NCI-H1092 treated with DMSO at 0.1 percent for 48 hours (cell line): ENCODE data around the gene HOXD4.

Experiments
- DNase-seq: peaks from one replicate; lab custom pipeline; 2025; lab: John Stamatoyannopoulos, UW

Gene HOXD4

DNA sequence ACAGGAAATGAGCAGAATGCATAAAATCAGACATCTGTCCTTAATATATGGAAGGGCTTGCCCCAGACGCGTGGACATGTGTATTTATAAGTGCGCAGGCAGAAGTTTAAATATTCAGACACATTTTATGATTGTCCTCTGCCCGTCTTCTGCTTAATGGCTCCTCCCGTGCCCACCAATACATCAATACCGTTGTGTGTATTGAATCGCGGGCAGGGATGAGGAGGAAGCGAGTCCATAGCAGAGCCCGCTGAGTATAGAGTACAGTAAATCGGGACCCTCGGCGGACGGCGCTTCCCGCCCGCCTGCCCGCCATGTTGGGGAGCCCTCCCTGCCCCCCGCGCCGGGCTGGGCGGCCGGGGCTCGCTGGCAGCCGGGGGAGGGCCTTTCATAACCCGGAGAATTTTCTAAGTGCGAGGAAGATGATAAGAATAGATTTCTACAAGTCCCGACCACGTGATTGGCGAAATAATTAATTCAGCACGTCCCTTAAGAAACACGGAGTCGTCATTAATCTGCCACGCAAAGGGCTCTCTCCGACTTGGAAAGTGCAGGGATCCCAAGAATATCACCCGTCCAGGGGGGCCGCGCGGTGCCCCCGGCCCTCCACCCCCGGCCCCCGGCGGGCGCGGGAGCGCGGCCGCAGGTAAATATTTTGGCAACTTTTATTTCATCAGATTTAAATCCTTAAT is 5.6 kb downstream of the HOXD4 start, which contains the start of gene HOXD3:
TSS of gene HOXD3 (plus strand) at position 501 of the 692 bp plus-strand sequence. CDS start 11,808 bp downstream, outside the sequence.
- no peak for DNase-seq

DNA sequence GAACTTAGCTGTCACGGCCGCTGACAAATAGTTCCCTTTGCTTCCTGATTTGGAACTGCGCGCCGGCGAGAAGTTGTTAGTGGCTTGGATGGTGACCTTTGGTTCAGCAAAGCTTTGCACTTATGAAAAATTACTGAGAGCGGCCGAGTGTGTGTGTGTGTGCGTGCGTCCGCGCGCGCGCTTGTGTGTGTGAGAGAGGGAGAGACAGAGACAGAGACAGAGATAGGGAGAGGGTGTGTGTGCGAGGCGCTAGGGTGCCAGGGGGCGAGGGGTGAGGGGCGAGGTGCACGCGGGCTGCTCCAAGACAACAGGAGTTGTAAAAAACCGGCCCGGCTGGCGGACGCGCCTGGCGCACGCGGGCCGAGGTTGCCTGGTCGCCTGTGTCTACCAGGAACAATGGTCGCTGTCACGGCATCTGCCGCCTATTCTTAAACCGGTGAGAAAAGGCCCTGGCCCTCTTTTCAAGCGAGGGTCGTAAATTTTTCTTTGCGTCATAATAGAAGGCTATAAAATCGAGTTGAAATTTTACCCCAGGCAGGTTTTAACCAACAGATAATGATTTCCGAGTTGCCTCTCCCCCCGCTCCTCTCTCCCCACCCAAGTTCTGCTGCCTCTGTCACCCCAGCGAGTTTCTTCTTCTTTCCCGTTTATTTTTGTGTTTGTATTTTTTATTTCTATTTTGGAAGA is 6.3 kb downstream of the HOXD4 start:
- no peak for DNase-seq

DNA sequence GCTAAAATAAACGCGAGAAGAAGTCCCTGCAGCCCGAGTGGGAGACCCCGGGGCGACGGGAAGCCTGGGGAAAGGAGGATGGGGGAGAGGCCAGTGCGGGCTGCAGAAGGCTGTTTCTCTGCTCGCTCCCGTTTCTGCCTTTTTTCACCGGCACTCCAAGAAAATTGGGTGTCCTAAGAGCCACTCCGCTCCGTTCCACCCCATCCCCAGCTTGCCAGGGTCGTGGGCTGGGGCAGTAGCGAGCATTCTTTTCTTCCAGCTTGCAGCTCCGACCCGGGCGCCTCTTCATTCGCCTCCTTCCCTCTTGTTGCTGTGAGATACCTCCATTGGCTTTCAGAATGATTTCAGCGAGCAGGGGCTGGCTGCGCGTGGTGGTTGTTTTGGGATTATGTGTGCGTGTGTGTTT is 6.8 kb downstream of the HOXD4 start:
- no peak for DNase-seq

DNA sequence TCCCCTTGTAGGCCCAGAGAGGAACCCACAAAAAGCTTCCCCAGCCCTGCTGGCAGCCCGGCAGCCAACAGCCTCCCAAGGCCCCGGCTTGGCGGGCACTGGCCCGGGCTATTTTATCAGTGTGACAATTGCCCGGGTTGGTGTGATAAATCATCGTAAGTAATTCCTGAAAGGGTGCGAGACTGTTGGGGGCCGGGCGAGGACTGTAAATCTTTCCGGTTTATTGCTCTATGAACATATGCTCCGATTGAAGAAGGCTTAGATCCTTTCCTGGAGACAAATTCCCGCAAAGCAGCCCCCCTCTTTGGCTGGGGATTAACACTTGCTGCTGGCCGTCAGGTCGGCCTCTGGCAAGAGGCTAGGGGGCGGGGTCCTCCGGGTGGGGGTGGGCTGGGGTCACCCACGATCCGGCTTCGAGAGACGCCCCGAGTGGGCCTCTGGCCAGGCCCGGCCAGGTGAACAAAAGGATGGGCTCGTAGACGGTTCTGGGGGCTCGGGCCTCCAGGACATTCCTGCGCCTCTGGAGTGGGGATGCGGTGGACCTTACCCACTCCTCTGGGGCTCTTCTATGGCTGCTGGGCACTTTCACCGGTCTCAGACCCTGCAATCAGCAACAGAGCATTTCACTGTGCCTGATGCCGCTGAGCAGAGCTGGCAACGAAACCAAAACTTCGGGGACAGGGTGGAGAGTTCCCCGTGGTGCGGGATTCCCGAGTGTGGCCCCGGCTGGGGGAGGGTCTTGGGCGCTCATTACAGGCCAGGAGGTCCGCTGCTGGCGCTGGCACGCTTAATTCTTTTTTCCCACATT is 7.7 kb downstream of the HOXD4 start:
- DNase-seq, result no peak

DNA sequence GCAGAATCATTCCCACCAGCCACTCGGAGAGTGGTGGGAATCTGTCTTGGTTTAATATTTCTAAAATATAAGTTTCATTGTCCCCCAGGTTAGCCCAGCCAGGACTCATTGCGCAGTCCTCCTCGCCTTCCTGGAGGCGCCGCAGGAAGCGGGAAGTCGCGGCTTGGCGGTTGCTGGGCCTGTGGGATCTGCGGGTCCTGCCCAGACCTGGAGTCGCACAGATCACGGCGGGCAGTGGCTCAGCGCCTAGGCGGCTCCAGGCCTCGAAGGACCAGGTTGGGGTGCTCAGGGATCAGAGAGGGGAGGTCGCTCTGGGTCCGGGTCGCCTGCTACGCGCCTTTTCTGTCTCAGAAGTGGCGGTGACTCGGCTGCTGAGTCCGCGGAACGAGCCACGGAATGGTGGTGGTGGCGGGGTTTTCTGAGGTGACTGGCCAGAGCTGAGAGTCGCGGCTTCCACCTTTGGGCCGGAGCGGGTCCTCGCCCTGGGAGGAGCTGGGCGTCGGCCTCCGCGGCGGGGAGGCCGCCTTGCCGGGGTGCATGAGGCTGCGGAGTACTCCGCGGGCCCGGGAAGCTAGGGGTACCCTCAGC is 8.4 kb downstream of the HOXD4 start:
- no peak for DNase-seq

DNA sequence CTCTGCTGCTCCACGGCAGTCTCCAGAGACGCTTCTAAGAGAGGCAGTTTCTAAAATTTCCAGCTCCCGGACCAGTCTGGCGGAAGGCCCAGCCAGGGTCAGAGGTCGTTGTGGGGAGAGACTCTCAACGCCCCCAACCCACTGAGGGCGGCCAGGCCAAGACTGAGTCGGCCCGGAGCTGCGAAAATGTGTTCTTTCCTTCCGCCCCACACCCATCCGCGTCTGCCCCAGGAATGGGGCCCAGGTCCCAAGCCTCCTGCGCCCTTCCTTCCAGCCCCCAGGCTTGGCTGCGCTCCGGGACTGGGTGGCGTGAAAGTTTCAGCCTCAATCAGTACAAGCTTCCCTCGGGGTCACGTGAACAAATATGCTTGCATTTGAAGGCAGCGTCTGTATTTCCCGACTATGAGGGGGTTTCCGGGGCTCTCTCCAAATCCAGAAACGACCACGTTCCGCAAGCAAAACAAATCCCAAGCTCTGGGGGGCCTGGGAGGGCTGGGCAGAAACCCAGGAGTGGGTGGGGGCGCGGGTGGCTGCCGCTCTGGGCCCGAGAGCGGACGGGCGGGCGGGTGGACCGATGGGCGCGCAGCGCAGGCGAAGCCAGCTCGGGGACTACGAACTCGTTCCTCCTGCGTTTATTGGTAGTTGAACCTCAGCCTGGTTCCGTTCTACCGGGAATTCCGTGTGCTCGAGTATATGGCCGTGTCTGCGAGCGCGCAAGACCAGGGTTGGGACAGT is 9.1 kb downstream of the HOXD4 start:
- no peak for DNase-seq

DNA sequence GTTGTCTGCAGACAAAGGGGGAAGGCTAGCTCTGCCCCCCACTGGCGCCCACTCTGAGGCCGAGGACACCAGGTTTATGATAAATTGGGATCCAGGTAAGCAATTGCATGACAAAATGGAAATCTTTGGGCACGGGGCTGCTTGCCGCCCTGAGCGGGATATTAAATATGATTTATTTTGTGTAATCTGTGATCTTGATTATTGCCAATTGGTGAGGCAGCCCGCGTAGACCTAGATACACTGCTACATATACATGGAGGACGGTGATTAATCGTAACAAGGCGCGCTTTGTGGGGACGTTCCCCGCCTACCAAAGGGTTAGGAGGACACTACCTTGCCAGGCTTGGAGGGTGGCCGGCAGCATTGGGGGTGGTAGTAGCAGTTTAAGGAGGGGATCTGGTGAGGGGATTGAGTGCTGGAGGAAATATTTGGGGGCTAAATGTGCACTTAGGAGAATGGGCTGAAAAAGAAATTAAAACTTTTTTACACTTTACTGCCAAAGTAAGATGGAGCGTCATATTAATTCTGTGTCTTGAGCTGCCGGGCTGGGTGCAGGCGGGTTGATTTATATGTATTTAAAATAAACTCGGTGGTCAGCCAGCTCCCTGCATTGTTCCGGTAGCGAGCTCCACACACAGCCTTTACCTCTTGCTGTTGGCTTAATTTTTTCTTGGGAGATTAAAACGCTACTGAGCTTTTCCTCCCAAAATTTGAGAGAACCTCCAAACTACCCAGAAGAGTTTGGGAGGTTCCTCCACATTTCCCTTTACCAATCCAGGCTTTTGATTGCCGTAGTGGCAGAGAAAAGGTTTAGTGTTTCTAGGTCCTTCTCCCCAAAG is 9.9 kb downstream of the HOXD4 start:
- DNase-seq, result no peak

DNA sequence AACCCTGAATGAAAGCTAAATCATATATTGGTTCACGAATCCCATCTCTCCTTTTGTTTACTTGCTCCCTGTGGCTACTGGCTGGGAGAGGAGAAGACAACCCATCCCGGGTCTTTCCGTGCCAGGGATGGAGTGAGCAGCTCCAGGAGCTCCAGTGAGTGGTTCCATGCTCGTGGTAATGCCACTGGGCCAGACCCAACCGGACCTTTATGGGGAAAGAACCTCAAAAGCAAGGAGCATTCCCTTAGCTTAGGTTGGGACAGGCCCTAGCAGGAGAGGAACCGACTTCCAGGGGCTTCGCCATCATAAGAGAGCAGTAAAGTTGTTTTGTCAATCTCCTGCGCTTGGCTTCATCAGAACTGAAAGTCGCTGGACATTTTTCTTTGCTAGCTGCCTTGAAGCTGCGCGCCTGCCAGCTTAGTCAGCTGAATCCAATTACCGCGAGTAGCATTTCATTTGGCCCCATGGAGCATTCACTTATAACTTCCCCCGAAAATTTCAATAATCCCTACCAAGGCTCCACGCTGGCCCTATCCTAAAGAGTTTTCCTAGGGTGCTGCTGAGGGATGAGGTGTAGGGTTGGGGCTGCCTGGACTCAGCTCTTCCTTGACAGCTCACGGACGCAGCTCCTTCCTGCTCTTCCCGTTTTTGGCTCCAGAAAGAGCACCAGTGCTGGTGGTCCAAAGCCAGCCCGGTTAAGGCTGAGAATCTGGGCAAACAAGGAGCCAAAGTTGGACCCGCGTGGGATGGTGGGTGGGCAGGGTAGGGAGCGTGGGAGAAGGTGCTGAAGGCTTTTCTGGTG is 10.7 kb downstream of the HOXD4 start:
- no peak for DNase-seq

DNA sequence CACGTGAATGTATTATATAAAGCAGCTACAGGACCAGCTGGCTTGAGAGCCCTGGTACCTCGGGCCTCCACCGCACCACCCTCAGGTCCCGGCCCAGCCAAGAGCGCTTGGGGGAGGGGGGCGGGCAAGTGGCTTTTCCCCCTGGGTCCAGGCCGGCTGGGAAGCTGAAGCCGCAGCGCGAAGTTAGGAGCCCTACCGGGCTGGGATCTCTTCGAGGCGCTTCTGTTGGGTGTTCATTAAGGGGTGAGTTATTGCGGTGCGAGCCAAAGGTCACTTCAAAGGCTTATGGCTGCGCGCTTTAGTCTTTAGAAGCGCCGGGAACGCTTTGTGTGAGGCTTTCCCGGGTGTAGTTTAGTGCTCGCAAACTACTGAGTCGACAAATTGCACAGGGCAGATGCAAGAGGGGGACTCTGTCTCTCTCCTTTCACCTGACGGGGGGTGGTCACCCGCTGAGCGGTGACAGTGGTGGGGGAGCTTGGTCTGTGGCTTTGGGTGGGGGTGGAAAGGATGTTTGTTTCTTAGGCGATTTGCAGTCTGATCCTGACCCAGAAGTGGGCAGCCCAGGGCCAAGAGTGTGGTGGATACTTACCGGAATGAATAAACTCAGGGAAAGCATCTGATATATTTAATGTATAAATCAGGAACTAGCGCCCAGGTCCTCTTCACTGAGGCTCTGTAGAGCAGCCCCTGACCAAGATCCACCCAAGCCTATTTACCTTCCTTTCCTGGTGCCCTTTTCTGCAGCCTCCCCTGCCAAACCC is 11.7 kb downstream of the HOXD4 start:
- no peak for DNase-seq

DNA sequence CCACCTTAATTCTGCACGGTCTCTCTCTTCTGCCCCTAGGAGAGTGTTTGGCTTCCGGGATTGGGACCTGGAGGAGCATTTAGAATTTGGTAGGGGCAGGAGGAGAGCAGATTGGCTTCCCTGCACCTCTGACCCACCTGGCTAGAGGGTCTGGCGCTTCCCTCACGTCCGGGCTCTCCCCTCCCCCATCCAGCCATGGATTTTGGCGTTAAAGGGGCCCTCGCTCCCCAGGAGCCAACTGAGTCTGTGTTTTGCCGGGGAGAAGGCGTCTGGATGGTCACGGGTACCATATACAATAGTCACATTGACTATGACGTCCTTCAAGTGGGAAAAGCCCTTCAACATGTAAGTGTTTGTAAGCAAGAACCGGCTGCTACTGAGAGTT is 12.3 kb downstream of the HOXD4 start:
- no peak for DNase-seq

DNA sequence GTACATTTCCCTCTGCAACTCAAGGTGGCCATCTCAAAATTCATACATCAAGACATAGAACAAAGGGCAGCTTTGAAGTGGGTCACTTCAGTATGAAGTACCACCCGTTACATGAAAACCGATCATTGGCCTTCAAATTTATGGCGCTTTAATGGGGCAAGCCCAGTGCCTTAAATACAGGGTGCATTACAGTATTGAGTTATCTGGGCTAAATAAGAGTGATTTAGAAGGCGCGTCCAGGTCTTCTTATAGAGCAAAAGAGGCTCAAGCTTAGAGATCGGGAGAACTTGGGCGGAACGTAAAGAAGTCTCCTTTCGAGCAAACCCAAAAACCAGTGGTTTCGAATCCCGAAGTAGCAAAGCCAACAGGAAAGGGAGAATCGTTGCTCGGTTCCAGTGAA is 12.9 kb downstream of the HOXD4 start:
- no peak for DNase-seq

DNA sequence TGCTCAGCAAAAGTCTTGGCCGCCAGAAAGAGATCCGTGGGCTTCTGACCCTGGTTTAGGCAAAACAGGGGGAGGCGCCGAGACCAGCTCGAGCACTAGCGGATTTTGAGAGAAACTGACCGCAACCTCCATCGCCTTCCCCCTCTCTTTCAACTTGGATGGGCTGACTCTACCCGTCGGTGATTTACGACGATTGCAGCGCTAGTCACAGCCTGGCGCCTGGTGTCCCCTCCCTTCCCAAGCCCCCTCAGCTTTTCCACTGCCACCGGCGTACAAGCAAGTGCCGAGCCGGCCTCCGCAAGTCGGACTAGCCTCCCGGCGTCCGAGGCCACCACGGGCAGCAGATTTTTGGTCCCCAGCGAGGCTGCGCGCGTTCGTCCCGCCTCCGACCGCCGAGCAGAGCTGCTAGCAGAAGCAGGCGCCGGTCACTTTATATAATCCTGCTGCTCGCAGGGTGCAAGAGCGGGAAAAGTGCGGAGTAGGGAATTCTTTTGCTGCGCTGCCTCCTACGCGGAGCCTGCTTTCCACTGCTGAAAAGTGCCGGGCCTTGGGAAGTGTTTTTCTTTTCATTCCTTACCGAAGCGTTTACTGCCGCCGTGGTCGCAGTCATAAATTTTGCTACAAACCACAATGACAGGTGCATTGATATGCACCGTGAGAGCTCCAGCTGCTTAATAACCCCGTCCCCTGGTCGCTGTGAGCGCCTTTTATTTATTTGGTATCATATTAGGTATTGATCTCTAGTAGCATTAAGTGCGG is 13.4 kb downstream of the HOXD4 start:
- no peak for DNase-seq

DNA sequence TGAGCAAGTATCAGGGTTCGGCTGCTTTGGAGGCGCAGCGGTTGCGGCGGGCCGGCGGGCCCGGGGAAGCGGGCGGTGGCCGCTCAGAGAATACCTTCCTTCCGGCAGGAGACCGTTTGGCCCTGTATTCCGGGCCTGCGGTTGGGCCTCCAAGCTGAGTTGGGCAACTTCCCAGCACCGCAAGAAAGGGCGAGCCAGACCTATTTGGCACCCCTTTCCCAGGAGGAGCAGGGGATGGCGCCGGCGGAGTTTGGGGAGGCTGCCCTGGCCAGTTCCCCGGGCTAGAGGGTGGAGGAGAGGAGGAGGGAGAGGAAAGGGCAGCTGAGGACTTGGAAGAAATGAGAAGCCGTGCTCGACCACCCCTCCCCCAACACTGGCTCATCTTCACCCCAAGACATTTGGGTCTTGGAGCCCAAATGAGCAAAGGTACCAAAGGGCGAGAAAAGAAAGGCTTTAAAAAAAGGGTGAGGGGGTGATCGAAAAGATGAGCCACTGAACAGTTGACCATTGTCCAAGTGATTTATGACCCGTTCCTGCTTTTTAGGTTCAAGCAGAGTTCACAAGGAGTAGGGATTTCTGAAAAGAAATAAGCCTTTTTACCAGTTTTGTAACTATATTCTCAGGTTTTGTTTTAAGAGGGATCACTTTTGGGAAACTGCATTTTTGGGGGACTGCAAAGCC is 14.2 kb downstream of the HOXD4 start:
- no peak for DNase-seq

DNA sequence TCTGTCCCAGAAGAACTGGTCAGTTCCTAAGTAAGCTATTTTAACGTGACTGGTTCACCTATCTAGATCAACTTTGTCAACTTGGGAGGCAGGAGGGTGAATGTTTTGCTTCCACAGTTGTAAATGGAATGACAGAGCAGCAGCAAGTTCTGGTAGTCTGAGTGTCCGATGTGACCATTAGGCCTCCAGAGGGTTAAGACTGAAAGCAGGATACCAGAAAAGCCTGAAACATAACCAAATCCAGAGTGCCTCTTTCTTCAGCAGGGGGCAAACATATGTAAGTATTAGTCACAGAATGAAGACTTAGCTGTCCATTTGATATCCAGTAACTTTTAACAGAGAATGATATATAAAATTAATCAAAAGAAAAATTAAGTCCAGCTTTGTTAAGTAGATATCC is 14.9 kb downstream of the HOXD4 start:
- DNase-seq, result no peak

DNA sequence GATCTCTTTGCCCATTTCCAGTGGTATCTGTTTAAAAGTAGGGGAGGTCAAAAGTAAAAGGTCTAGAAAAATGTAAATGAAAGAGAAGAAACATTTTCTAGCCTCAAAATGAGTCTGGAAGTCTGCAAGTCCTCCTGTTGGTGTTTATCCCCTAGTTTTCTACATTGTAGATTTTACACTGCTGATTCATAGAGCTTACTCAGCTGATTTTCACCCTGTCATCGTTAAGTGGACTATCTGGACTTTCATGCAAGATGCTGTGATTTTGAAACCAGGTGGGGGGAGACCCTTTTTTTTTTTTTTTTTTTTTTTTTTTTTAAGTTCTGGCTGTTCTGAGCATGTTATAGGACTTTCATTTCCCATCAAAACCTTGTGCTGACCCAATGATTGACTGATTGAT is 16.0 kb downstream of the HOXD4 start:
- DNase-seq, result no peak

DNA sequence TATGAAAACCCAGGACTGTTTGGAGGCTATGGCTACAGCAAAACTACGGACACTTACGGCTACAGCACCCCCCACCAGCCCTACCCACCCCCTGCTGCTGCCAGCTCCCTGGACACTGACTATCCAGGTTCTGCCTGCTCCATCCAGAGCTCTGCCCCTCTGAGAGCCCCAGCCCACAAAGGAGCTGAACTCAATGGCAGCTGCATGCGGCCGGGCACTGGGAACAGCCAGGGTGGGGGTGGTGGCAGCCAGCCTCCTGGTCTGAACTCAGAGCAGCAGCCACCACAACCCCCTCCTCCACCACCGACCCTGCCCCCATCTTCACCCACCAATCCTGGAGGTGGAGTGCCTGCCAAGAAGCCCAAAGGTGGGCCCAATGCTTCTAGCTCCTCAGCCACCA is 17.8 kb downstream of the HOXD4 start:
- no peak for DNase-seq

DNA sequence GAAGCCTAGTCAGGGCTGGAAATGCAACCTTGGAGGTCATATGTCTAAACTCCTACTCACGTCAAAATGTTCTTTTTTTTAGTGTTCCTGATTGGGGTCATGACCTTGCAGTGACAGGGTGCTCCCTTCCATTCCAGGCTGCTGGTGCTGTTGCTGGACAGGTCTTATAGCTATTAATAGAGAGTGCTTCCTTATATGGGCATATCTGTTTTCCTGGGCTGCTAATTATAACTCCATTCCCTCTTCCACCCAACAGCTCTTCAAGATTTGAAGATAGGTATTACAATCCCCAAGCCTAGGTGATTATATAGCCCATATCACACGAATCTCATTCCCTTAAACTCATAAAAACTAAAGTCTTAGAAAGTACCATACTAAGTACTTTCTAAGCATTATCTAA is 18.4 kb downstream of the HOXD4 start:
- no peak for DNase-seq
